Suprapubic skin (tissue), 3 donors: Measurements from ENCODE around the gene ST6GAL2.

ENCODE experiments used
- CTCF ChIP-seq, 2 donors: fragments of 200-600 bp in 1 of 2; fragments of 450-650 bp in 1 of 2; sonication (generic) in 1 of 2; IDR thresholded peaks; one replicate each; pipeline ENCODE4 v1.5.1; 2016 to 2019; ENCODE audit warnings: antibody characterized with exemption in 2 of 2, mild to moderate bottlenecking in 1 of 2, moderate library complexity in 1 of 2
- EP300 ChIP-seq: sonication (generic); formaldehyde crosslinking; IDR thresholded peaks from one replicate; pipeline ENCODE4 v1.6.1; 2017; ENCODE audit warnings: antibody characterized with exemption
- POLR2A ChIP-seq, 2 donors: fragments of 450-650 bp; IDR thresholded peaks; one replicate each; pipeline ENCODE4 v1.6.1; 2017; ENCODE audit warnings: antibody characterized with exemption in 2 of 2, mild to moderate bottlenecking in 2 of 2, moderate library complexity in 2 of 2

GRCh38 chr2:106851087-106851874 lies 34.7 kb downstream of the ST6GAL2 start:
- TF ChIP-seq EP300 = no peak
- no peak for TF ChIP-seq POLR2A (IDR thresholded peaks at IDR 0.05)
- TF ChIP-seq CTCF (IDR thresholded peaks at IDR 0.05) = no peak
